HEK293T (cell line): ENCODE results near the gene NUDT4.

ENCODE experiments used
- CTCF ChIA-PET: fragments of 350-600 bp; formaldehyde crosslinking; extraction: SDS; loops from one replicate; lab custom pipeline; 2021; ENCODE audit warnings: antibody characterized with exemption, inconsistent platforms; lab: Yijun Ruan, JAX
- POLR2A ChIA-PET: fragments of 350-600 bp; formaldehyde crosslinking; extraction: SDS; loops from one replicate; lab custom pipeline; 2020; ENCODE audit warnings: antibody characterized with exemption, inconsistent platforms; lab: Yijun Ruan, JAX
- DNase-seq: peaks from one replicate; pipeline ENCODE4 v3.0.0; 2012; ENCODE audit warnings: mixed read lengths; ENCODE audit errors: extremely low spot score
- ARNT ChIP-seq: fragments of 450-650 bp; IDR thresholded peaks from 2 replicates; pipeline ENCODE4 v1.6.1; 2017; ENCODE audit warnings: mild to moderate bottlenecking
- BHLHE40 ChIP-seq: fragments of 450-650 bp; IDR thresholded peaks from 2 replicates; pipeline ENCODE4 v1.6.1; 2016; ENCODE audit warnings: mild to moderate bottlenecking, moderate library complexity, borderline replicate concordance
- CTBP1 ChIP-seq: fragments of 450-650 bp; IDR thresholded peaks from 2 replicates; pipeline ENCODE4 v1.6.1; 2016; ENCODE audit warnings: borderline replicate concordance
- ELF4 ChIP-seq: fragments of 450-650 bp; IDR thresholded peaks from 2 replicates; pipeline ENCODE4 v1.6.1; 2017; ENCODE audit warnings: antibody characterized with exemption
- FOXA1 ChIP-seq: fragments of 450-650 bp; IDR thresholded peaks from 2 replicates; pipeline ENCODE4 v1.6.1; 2016; ENCODE audit warnings: mild to moderate bottlenecking
- FOXK2 ChIP-seq: fragments of 450-650 bp; IDR thresholded peaks from 2 replicates; pipeline ENCODE4 v1.6.1; 2016; ENCODE audit warnings: mild to moderate bottlenecking
- FOXM1 ChIP-seq: fragments of 450-650 bp; IDR thresholded peaks from 2 replicates; pipeline ENCODE4 v1.6.1; 2017; ENCODE audit warnings: mild to moderate bottlenecking, borderline replicate concordance
- HDGF ChIP-seq: fragments of 450-650 bp; IDR thresholded peaks from 2 replicates; pipeline ENCODE4 v1.6.1; 2017; ENCODE audit warnings: antibody characterized with exemption, borderline replicate concordance
- L3MBTL2 ChIP-seq: fragments of 450-650 bp; conservative IDR thresholded peaks from 2 replicates; pipeline ENCODE4 v1.6.1; 2016; ENCODE audit warnings: mild to moderate bottlenecking
- LEF1 ChIP-seq: fragments of 450-650 bp; IDR thresholded peaks from 2 replicates; pipeline ENCODE4 v1.6.1; 2017; ENCODE audit warnings: mild to moderate bottlenecking, borderline replicate concordance
- NFRKB ChIP-seq: fragments of 450-650 bp; IDR thresholded peaks from 2 replicates; pipeline ENCODE4 v1.6.1; 2016; ENCODE audit warnings: mild to moderate bottlenecking, moderate library complexity
- SP1 ChIP-seq: fragments of 450-650 bp; IDR thresholded peaks from 2 replicates; pipeline ENCODE4 v1.6.1; 2017
- SUZ12 ChIP-seq: fragments of 450-650 bp; IDR thresholded peaks from 2 replicates; pipeline ENCODE4 v1.6.1; 2016; ENCODE audit warnings: mild to moderate bottlenecking
- TARDBP ChIP-seq: fragments of 450-650 bp; IDR thresholded peaks from 2 replicates; pipeline ENCODE4 v1.6.1; 2016
- ZNF384 ChIP-seq: fragments of 450-650 bp; IDR thresholded peaks from 2 replicates; pipeline ENCODE4 v1.6.1; 2016
- TF ChIP-seq, protein P1 (sequence below): fragments of 450-650 bp; IDR thresholded peaks from 2 replicates; pipeline ENCODE4 v1.6.1; 2016

The NUDT4 gene

DNA sequence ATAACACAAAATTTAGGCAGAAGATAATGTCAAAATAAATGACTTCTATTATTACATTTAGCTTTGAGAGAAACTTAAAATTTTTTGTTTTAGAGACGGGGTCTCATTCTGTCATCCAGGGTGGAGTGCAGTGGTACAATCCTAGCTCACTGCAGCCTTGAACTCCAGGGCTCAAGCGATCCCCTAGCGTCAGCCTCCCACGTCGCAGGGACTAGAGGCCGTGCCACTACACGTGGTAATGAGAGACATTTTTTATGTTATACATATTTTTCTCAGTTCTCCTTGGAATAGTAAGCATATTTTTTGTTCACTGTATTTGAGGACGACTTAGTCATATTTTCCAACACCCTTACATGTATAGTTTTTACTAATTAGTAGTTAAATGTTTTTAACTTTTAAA is 21.5 kb upstream of the NUDT4 start:
- no peak for DNase-seq
- ChIA-PET POLR2A (no interaction called here), CTCF (no interaction called here)
- no peak for TF ChIP-seq FOXK2
- TF ChIP-seq ELF4 = no peak

DNA sequence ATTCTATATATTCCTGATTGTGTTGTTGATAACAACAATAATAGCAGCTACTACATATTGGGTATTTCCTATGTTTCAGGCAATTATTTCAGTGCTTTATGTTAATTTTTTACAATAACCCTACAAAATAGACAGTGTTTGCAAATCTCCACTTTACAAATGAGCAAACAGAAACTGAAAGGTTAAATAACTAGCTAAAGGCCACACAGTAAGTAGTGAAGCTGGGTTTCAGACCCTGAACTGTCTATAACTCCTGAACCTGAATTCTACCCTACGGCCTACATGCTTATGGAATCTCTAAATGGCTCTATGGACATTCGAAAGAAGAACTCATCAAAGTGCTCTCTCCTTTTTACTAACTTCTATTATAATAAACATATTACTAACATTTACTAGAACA is 19.7 kb upstream of the NUDT4 start:
- ChIA-PET CTCF (interaction anchor here (0.7 to 1.1 kb wide), 2 partner anchors 8 to 1841 kb away, joined by 3 to 4 read pairs; no protein-coding TSS in a partner anchor), POLR2A (no interaction called here)
- TF ChIP-seq NFRKB (no peak), LEF1 (no peak), SP1 (no peak), BHLHE40 (no peak), TARDBP (no peak), FOXK2 (no peak), HDGF (no peak), SUZ12 (no peak), ZNF384 (no peak), L3MBTL2 (no peak), FOXA1 (no peak), ARNT (no peak), ELF4 (no peak)
- TF ChIP-seq, protein P1, sequence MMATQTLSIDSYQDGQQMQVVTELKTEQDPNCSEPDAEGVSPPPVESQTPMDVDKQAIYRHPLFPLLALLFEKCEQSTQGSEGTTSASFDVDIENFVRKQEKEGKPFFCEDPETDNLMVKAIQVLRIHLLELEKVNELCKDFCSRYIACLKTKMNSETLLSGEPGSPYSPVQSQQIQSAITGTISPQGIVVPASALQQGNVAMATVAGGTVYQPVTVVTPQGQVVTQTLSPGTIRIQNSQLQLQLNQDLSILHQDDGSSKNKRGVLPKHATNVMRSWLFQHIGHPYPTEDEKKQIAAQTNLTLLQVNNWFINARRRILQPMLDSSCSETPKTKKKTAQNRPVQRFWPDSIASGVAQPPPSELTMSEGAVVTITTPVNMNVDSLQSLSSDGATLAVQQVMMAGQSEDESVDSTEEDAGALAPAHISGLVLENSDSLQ = no peak
- DNase-seq = no peak

DNA sequence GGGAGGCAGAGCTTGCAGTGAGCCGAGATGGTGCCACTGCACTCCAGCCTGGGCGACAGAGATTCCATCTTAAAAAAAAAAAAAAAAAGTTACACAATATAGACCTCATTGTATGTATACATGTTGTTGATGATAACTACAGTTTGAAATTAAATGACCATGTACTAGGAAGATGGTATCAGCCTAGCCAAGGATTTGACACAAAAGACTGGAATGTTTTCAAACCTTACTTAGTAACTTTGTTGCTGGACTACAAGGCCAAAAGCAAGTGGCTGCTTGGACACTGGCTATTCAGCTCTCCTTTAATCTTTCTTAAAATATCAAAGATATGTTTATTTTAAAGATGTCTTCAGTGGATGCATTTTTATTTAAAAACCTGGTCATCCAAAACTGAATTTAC is 18.9 kb upstream of the NUDT4 start:
- ChIA-PET CTCF (interaction anchor here (0.7 kb wide), 1 partner anchor 1842 kb away, joined by 3 read pairs; no protein-coding TSS in a partner anchor), POLR2A (no interaction called here)
- DNase-seq = no peak
- TF ChIP-seq TARDBP (no peak), BHLHE40 (no peak), FOXK2 (no peak), ZNF384 (no peak), CTBP1 (no peak), SP1 (no peak), SUZ12 (no peak), L3MBTL2 (no peak), FOXA1 (no peak)

DNA sequence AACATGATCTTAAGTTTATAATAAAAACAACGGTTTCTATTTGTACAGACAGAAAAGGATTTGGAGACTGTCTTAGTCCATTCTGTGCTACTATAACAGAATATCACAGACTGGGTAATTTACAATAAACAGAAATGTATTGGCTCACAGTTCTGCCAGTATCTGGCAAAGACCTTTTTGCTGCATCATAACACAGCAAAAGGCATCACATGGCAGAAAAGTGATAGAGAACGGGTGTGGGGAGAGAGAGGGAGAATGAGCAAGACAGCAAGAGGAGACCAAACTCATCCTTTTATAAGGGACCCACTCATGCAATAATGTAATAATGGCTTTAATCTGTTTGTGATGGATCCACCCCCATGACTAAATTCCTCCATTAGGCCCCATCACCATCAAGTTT is 17.0 kb upstream of the NUDT4 start:
- CTCF ChIA-PET = no interaction called here
- no peak for DNase-seq
- POLR2A ChIA-PET = no interaction called here
- TF ChIP-seq FOXK2 = no peak
- TF ChIP-seq, protein P1 = no peak
- TF ChIP-seq BHLHE40 = no peak
- TF ChIP-seq ZNF384 = no peak
- no peak for TF ChIP-seq FOXM1
- no peak for TF ChIP-seq ARNT
- no peak for TF ChIP-seq LEF1
- no peak for TF ChIP-seq HDGF

DNA sequence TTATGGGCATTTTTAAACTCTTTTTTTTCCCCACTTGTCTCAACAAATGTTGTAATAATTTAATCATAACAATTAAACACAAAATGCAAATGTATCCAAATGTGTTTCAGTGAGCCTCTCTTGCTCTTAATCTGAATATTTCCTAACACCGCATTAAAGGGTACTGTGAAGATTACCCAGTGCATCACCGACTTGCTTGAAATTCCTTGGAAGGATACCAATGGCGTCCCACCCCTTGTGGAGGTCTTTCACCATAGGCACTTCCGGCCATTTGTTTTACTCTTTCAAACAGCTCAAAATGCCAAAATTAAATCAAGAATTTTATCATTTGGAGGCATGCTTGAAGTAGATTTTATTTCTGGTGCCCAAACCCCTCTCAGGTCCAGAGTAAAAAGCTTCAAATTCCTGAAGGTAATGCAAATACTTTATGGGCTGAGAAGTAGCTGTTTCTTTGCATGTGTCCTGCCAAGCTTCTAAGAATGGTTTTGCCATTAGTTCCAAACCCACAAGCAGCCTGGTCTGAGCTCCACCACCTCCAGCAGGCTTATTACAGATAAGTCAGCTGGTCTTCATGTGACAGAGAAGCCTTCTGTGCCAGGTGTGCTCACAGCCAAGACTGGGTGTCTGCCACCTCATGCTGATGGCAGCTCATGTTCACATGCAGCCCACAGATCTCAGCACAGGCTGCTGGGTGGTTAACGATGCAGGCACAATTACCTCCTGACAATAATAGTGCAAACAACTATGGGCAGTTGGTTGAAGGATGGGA is 16.4 kb upstream of the NUDT4 start:
- POLR2A ChIA-PET = no interaction called here
- CTCF ChIA-PET = no interaction called here
- TF ChIP-seq, protein P1 = no peak
- TF ChIP-seq FOXA1 = no peak
- TF ChIP-seq ZNF384 = no peak
- TF ChIP-seq FOXK2 = no peak
- TF ChIP-seq BHLHE40 = no peak
- TF ChIP-seq TARDBP = no peak
- no peak for TF ChIP-seq ELF4
- no peak for TF ChIP-seq NFRKB
- no peak for TF ChIP-seq L3MBTL2
- no peak for TF ChIP-seq SP1
- TF ChIP-seq LEF1 = no peak
- no peak for TF ChIP-seq SUZ12
- no peak for TF ChIP-seq ARNT
- no peak for TF ChIP-seq FOXM1
- no peak for TF ChIP-seq CTBP1
- no peak for TF ChIP-seq HDGF
- no peak for DNase-seq

DNA sequence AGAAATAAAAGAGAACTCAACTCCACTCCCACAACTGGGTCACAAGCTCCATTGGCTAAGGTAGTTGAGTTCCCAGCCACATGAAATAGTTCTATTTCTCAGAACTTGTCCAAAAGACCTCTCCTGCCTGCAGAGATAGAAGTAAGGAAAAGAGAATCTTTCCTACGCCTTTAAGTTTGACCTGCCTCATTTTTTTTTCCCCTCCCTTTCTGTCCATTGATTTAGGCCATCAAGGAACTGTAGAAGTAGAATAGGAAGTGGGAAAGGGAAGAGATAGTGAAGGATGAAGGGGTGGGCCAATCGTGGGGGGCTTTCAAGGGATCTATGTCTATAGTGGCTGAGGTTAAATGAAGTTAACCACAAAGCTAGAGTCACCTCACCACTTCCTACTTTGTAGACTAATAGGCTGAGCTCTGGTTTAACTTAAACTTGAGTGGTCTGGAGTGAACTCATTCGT is 13.9 kb upstream of the NUDT4 start:
- POLR2A ChIA-PET = no interaction called here
- DNase-seq = no peak
- TF ChIP-seq FOXK2 (no peak), FOXM1 (no peak), HDGF (no peak), ELF4 (no peak), SUZ12 (no peak), ZNF384 (no peak), SP1 (no peak), TARDBP (no peak), NFRKB (no peak), FOXA1 (no peak), CTBP1 (no peak), L3MBTL2 (no peak), LEF1 (no peak), BHLHE40 (no peak), ARNT (no peak)
- TF ChIP-seq, protein P1 = no peak
- CTCF ChIA-PET = no interaction called here
